Activated T-cell treated with anti-CD3 and anti-CD28 coated beads, Interleukin-2, amount 50 U/mL, for 1 hour (primary cell): Measurements from ENCODE around the gene VMAC.
"Not testable (repeated sequence)": the region's sequence is repeated elsewhere in the genome, so short reads cannot be mapped to it uniquely, and the experiment has no call there.

Source experiments
- DNase-seq: peaks from one replicate; pipeline ENCODE4 v3.0.0-alpha.2; 2020

VMAC gene

GRCh38 chr19:5904352-5905113, at the start of gene VMAC:
TSS of gene VMAC (plus strand) at chr19:5904872. CDS start at chr19:5904891, 19 bp downstream.
- DNase-seq, result peak; percentile 100

- not testable (repeated sequence) for DNase-seq
These were observed 49.5 kb upstream of the VMAC start for GRCh38 chr19:5855151-5855550.

GRCh38 chr19:5857203-5858081, 47.2 kb upstream of the VMAC start:
- no peak for DNase-seq

GRCh38 chr19:5863030-5863665, 41.5 kb upstream of the VMAC start:
- no peak for DNase-seq

GRCh38 chr19:5864013-5864720, 40.5 kb upstream of the VMAC start:
- DNase-seq, result no peak

- DNase-seq, result no peak
These were observed 39.8 kb upstream of the VMAC start for GRCh38 chr19:5864725-5865486.

GRCh38 chr19:5865772-5866171, 38.9 kb upstream of the VMAC start:
- no peak for DNase-seq

- DNase-seq, result no peak
These were observed 37.2 kb upstream of the VMAC start for GRCh38 chr19:5867201-5868136.

GRCh38 chr19:5870986-5871394, 33.7 kb upstream of the VMAC start:
- DNase-seq, result no peak

- no peak for DNase-seq
These were observed 31.0 kb upstream of the VMAC start for GRCh38 chr19:5873617-5874199.

DNA sequence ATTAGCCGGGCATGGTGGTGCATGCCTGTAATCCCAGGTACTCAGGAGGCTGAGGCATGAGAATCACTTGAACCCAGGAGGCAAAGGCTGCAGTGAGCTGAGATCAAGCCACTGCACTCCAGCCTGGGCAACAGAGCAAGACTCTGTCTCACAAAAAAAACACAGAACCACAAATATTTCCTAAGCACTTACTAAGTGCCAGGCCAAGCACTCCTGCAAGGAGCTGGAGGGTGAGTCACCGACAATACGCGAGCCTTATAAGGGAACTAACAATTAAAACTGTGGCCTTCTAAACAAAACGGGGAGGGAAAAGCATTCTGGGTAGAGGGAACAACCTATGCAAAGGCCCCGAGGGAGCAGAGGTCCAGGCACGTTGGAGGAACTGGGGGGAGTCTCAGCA, 30.2 kb upstream of the VMAC start:
- DNase-seq, result not testable (repeated sequence)

DNA sequence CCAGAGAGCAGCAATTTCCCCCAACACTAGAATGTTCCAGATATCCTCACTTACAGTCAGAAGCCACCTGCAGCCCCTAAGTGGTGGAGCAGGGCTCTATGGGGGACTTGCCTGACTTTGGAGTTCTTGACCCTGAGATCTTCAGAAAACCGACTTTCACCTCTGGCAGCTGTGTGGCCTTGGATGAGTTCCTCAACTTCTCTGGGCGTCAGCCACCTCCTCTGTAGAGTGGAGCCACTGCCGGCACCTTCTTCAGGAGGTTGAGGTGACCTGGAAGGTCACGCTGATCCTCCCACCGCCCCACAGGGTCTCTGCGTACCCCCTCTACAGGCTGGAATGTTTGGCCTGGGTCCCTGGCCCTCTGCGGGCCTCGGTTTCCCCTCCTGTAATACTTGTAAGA, 27.2 kb upstream of the VMAC start:
- no peak for DNase-seq

GRCh38 chr19:5877882-5878281, 26.8 kb upstream of the VMAC start:
- no peak for DNase-seq

DNA sequence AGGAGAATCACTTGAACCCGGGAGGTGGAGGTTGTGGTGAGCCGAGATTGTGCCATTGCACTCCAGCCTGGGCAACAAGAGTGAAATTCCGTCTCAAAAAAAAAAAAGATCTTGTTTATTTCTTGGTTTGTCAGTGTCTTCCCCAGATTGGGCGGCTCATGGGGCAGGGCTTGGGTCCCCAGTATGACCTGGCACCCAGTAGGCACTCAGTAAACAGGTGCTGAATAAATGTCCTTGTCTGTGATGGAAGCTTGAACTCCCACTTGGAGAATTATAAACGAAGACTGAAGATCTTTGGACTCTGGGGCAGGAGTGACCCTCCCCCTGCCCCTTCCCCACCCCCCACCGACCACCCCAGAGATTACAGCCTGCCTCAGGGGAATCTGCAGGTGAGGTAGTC, 24.5 kb upstream of the VMAC start:
- no peak for DNase-seq

- DNase-seq, result no peak
These were observed 24.0 kb upstream of the VMAC start for GRCh38 chr19:5880604-5881078.

- DNase-seq, result no peak
These were observed 23.0 kb upstream of the VMAC start for GRCh38 chr19:5881543-5882299.

DNA sequence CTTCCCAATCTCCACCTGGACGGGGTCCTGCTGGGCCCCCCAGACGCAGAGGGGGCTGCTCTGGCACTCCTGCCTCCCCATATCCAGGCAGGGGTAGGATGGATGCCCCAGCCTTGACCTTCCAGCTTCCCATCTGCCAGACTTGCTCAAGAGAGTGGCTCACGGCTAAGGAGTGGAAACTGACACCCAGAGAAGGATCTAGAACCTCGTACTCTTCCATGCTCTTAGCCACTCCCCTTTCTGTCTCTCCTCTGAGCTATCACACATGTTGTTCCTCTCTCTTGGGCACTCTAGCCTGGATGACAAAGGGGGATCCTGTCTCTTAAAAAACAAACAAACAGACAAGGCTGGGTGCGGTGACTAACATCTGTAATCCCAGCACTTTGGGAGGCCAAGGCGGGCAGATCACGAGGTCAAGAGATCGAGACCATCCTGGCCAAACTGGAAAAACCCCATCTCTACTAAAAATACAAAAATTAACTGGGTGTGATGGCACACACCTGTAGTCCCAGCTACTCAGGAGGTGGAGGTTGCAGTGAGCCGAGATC, 22.2 kb upstream of the VMAC start:
- DNase-seq, result no peak

DNA sequence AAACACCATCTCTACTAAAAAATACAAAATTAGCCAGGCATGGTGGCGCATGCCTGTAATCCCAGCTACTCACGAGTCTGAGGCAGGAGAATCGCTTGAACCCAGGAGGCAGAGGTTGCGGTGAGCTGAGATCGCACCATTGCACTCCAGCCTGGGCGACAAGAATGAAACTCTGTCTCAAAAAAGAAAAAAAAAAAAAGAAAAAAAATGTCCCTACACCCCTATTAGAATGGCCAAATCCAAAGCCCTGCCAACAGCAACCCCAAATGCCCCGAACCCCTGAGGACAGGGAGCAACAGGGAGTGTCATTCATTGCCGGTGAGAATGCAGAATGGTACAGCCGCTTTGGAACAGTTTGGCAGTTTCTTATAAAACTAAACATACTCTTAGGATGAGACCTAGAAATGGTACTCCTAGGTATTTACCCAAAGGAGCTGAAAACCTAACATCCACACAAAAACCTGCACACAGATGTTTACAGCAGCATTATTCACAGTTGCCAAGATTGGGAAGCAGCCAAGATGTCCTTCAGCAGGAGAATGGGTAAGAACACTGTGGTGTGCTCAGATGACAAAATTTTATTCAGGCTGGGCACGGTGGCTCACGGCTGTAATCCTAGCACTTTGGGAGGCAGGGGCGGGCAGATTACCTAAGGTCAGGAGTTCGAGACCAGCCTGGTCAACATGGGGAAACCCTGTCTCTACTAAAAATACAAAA, 21.4 kb upstream of the VMAC start:
- not testable (repeated sequence) for DNase-seq
